ENCODE measurements around the gene EXOSC7.

- TF ChIP-seq CTCF (IDR thresholded peaks at IDR 0.05) (no peak), ZFX (IDR thresholded peaks at IDR 0.05; ENCODE audit: borderline replicate concordance) (no peak)
Measured at GRCh38 chr3:45002720-45003119, 26.7 kb downstream of the EXOSC7 start.
